HUDEP-2 (cell line): ENCODE measurements around the gene TUBA4A.
"Not testable (repeated sequence)": the region's sequence is repeated elsewhere in the genome, so short reads cannot be mapped to it uniquely, and the experiment has no call there.

Experiments used
- DNase-seq, 76 experiments: peaks; one replicate each; lab custom pipeline; 2025; ENCODE audit not compliant: unreplicated experiment in 76 of 76; lab: John Stamatoyannopoulos, UW

Gene TUBA4A

DNA sequence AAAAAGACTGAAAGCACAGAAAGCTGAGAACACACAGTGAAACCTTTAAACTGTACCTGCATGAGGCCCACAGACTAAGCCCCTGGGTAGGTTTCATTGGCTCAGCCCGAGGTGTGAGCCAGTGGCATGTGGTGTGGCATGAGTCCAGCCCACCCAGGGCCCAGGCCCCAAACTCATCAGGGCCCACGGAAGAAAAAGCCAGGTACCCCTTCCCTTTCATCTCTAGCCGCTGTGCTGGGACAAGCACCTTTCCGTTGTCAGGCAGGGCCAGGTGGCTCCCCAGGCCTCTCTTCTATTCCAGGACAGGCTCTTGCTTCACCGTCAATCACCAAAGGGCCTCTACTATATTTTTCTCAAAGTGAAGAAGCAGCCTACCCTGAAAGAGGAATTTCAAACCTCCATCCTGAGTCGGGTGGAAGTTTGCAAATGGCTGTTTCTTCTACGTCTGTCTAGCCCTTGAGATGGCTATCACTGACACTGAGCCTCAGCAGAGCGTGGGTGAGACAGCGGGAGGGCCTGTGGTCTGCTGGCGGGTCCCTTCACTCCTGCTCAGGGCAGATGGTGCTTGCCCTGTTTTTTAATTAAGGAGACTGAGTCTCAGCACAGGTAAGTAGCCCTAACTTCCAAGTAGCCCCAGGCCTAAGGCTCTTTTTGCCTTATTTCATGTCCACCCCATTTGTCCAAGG lies 34.0 kb upstream of the TUBA4A start:
- peak in 38 of 76 experiments; percentile 8 to 58 (median 26) for DNase-seq

DNA sequence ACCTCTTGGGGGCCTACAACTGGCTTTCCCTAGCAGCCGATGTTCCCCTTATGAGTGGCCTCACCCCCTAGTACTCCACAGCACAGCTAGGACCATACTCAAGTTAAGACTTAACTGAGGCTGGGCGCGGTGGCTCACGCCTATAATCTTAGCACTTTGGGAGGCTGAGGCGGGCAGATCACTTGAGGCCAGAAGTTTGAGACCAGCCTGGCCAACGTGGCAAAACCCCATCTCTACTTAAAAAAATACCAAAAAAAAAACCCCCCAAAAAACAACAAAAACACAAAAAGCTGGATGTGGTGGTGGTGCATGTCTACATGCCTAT lies 33.4 kb upstream of the TUBA4A start:
- DNase-seq, result not testable (repeated sequence)

DNA sequence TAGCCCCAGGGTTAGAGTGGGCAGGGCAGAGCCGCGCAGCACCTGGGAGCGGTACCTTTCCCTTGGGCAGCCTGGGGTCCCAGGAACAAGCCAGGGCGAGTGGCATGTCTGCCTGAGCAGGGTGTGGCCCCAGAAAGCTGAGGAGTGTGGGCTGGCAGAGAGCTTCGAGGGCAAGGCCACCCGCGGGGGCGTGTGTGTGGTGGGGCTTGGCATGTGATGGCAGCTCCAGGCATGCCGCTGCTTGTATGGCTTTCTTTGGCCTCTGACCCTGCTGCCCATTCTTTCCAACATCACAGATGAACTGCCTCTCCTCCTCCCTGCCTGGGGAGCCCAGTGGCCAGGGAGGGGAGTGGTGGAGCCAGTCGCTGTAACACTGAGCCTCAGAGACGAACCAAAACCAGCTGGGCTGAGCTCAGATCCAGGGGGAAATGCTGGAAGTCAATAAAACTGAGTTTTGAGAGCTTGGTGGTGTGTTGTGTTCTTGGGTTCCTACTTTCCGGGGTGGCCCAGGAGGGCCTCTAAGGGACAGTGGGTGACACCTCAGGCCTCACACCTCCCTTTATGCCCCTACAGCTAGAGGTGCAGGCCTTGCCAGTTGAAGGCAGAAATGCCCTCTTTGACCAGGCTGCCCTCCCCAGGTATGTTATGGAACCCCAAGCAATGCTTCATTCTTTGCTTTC lies 32.9 kb upstream of the TUBA4A start:
- peak in 63 of 76 experiments; percentile 6 to 79 (median 48) for DNase-seq

DNA sequence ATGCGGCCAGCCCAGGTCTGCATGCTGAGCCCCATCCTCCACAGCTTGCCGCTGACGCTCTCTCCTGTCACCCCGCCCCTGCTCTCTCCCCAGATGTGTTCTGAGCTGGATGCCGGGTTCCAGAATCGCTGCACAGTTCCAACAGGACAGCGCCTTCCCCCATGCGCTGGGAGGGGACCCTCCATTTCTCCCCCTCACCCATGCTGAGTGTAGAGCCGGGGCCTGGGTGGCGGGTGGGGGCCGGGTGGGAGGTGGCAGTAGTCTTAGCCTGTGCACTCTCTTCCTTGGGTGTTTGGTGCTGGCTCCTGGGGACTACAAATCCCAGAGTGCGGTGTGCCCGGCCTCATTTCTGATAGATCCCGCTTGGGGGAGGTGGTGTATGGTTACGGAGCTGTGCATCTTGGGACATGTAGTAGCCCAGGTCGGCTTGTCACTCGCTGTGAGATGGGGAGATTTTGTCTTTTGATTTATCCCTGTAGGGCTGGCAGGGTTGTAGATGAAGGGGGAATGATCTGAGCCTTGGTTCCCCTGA lies 32.2 kb upstream of the TUBA4A start:
- DNase-seq, result peak in 28 of 76 experiments; percentile 4 to 48 (median 29)

DNA sequence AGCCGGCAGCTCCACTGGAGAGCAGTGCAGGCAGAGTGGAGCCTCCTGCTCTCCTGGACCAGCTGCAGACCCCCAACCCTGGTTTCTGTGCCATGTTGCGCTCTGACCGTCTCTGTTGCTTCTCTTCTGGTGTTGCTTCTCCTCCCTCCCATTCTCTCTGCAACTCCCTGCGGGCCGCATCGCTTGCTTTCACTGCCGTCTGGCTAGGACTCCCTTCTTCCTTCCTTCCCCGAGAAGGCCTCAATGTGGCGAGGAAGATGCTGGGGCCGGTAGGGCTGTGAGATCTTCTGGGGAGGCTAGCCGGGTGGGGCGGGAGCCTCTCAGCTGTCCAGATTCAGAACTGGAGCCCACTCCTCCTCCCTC lies 31.6 kb upstream of the TUBA4A start:
- DNase-seq, result no peak

DNA sequence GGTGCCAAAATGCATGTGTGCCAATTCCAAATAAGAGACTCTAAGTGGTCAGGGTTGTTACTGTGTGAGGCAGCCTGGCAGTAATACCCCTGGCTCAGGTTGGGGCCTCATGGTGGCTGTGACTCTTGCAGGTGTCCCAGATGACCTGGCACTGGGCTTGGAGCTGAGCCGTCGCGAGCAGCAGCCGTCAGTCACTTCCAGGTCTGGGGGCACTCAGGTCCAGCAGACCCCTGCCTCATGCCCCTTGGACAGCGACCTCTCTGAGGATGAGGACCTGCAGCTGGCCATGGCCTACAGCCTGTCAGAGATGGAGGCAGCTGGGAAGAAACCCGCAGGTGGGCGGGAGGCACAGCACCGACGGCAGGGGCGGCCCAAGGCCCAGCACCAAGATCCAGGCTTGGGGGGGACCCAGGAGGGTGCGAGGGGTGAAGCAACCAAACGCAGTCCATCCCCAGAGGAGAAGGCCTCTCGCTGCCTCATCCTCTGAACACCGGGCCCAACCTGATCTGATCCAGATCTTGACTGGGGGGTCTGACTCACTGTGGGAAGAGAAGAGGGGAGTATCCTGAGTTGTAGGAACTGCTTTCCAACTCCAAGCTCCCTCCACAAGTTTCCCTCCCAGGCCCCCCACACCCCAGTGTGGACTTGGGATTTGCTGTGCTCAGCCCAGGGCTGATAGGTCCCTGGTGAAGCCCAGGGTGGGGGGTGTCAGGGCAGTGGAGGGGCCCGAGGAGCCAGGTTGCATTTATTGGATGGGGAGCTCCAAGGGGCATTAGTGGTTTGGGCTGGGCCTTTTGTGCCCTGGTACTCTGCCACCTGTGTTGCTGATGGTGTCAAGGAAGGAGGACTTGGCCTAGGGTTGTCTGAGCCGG lies 31.0 kb upstream of the TUBA4A start:
- no peak for DNase-seq

DNA sequence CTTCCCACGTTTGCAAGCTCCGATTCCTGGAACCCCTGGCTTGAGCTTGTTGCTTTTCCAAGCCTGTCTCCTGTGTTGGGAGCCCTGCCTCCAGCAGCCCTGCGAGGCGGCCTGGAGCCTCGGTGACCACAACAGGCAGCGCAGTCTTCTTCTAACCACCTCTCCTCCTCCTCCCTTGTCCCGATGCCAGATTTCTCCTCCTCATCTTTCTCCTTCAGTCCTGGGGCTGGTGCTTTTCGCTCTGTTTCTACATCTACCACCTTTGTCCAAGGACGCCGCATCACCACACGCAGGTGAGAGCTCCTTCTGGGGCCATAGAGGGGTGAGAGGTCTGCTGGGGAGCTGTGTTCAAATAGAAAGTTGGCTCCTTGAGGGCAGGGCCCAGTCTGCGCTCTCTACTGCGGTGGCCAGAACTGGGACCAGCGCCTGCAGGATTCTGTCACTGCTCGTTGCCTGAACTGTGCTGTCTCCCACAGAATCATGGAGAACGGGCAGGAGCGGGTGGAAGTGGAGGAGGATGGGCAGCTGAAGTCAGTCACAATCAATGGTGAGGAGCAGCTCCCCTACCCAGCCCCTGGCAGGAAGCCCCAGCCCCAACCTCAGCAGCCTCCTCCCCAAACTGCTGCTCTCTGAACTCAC lies 29.3 kb upstream of the TUBA4A start:
- DNase-seq, result no peak

DNA sequence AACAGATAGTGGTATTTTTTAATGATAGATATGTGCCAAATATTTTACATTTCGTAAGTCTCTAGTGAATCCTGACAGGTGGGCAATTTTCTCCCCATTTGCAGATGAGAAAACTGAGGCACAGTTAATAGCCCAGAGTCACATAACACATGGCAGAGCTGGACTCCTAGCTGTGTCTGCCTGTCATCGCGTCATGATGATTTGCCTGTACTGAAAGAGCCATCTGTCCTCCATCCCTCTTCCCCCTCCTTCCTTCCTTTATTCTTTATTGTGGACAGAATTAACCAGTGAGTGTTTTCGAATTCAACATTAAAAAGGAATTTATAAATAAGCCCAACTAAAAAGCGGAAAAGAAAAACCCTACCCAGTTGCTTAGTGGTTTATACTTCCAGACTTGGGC lies 28.7 kb upstream of the TUBA4A start:
- no peak for DNase-seq

DNA sequence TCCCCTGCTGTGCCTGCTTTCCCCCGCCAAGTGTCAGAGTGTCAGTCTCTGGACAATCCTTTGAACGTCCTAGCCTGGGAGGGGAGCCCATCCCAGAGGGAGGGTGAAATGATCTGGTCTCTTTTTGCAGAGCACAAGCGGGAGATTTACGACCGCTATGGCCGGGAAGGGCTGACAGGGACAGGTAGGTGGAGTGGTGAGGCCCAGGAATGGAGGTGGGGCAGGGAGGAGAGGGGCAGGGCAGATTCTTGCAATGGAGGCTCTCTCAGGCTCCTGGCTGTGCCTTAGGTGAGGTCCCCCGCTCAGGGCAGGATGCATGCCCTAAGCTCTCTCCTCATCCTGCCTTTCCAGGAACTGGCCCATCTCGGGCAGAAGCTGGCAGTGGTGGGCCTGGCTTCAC lies 27.9 kb upstream of the TUBA4A start:
- DNase-seq, result no peak

DNA sequence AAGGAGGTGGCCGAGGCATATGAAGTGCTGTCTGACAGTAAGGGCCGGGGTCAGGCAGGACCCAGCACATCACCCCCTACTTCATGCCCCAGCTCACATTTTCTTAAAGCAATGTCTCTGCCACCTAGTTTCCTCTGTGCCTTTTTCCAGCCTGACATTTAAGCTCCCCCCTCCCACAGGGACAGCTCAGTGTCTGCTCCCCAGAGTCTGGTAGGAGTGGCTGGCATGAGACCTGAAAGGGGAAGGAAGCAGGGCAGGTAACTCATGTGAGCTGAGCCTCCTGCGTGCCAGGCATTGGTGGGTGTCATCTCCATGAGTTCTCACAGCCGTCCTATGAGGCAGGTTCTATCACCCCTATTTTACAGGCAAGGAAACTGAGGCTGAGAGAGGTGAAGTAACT lies 26.9 kb upstream of the TUBA4A start:
- DNase-seq, result no peak

DNA sequence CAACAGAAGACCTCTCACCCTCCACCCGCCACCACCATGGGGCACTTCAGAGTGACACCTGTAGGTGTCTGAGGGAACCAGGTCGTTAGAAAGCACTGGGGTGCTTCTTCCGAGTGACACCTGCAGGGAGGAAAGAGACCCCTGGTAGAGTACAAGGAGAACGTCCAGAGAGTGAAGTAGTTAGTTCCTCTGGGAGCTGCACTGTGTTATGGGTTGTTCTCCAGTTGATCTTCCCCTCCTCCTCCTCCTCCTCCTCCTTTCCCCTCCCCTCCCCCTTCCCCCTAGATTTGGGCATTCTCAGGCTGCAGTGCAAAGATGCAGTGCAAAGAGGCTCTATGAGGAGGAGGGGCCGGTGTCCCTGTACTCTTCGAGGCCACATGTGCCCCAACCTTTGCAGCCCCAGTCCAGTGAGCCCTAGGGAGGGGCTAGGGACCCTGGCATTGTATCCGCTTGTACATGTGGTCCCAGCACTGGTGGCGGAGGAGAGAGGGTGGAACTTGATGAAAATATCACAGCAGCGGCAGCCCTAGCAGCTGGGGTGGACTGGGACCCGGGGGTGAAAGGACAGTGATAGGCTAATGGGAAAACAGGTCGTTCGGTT lies 26.3 kb upstream of the TUBA4A start:
- DNase-seq, result peak in 14 of 76 experiments; percentile 9 to 57 (median 40)

DNA sequence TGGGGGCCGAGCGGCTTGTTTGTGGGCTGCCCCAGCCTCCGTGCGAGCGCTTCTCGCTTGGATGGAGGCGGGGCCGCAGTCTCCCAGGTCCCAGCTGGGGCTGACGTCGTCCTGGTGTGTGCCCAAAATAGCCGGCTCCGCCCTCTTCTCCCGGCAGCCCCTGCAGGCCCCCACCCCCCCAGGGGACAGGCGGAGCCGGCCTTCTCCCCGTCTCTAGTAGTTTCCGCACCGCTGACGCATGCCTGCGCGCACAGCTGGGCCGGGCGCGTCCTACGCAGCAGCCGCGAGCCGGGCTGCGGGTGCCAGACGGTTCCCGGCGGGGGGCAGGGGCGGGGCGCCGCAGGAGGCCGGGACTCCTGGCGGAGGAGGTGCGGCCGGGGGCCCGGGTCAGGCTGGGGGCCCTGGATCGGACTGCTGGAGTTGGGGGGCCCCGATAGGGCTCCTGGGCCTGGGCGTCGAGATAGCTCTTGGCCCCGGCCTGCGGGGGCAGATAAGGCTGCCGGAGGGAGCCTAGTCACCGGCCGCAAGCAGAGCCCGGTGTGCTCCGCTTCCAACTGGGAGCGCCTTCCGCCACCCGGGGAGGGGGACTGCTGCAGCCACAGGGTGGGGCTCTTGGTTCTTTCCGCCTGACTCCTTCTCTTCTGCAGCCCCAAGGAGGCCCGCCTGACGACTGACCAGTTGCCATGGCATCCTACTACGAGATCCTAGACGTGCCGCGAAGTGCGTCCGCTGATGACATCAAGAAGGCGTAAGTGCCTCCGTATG lies 25.6 kb upstream of the TUBA4A start, which contains the start of gene DNAJB2:
Gene DNAJB2, plus strand, starts transcription at position 216 of the 765 bp plus-strand sequence. Its CDS starts 468 bp downstream, at position 684.
- DNase-seq, result peak in 75 of 76 experiments; percentile 80 to 100 (median 99)

DNA sequence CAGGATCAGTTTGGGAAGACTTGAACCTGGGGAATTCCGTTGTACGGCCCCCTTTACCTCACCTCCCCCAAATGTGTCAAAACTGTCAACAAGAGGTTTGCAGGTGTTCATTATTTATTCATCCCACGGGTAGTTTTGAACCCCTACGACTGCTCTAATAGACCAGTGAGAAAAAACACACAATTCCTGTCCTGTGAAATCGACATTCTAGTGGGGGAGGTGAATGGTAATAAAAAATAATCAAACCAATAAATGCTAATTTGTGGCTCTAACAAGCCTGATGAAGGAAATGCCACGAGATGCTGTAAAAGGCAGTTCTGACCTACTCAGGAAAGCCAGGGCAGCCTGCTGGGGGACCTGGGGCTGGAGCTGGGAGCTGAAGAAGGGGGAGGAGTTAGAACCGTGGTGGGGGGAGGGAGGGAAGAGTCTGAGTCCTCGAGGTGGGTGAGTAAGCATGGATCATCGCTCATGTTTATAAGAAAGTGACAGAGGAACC lies 25.0 kb upstream of the TUBA4A start:
- DNase-seq, result no peak

DNA sequence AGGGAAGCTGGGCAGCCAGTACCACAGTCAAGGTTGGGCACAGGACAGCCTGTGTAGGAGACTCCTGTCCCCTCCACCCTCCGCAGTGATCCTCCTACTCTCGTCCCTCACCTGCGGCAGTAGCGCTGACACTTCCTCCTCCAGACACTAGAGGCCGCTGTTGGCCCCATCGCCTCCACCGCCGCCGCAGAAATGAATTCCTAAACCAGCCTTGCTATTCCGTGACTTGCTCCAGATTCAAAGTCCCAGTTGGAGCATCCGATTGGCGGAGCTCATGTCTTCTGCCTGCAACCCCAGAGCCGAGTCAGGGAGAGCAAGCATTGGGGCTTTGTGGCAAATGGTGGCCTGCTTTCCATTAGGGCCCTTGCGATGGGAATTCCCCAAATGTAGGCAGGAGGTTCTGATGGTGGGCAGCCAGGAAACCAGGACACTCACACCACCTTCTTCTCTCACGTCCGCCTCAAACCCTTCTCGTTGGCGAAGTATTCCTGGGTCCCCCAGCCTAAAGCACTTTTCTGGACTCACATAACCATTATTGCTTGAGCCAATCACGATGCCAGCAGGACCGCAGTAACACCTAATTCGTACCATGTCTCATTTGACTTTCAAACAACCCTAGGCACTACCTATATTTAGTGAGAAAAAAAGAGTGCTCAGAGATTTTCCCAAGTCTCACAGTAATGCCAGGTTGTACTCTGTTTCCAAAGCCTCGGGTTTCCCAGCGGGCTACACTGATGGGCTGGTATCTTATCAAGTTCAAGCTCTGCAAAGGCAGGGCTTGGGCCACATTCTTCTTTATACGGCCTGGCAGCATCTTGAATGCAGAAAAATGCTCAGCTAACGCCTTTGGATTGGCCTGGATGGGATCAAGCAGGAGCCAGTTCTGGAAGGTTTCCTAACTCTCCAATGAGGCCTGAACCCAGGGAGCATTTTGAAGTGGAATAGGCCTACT lies 24.3 kb upstream of the TUBA4A start:
- DNase-seq, result peak in 64 of 76 experiments; percentile 4 to 76 (median 48)

DNA sequence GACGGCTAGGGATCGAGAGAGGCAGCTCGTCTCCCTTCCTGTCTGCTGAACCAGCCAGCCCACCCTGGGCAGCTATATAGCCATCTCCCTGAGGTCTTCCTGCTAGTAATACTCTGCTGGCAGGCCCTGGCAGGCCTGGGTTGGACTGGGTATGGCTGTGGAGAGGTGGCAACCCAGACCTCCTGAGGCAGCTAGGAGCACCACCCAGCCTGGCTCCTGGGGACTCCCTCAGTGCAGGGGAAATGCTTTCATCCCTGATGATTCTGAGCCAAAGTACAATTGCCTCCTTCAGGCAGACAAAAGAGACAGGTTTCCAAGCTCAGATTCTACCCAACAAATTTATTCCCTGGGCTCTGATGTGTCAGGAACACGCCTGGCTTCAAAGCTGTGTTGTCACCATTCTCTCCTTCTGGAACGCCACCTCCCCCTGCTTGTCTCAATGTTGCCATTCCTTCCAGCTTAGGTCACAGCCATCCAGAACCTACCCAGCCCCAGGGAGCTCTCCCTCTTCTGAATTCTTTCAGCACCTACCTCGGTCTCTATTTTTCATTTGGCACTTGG lies 20.7 kb upstream of the TUBA4A start:
- no peak for DNase-seq

DNA sequence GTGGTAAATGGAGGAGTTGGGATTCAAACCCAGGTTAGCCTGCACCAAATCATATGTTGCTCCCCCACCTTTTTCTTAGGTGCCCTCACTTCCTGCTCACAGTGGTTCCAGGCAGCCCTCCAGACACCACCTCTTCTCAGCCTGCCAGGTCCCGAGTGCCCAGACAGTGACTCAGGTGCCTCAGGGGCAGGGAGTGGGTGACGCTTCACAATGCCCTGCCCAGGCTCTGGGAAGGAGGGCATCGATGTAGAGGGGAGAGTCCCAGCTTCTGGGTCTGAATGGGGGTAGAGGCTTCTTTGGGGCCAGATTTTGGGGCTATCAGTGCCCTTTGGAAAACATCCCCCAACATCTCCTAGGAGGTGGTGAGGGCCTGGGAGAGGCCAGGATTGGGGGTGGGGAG lies 20.2 kb upstream of the TUBA4A start:
- DNase-seq, result no peak

DNA sequence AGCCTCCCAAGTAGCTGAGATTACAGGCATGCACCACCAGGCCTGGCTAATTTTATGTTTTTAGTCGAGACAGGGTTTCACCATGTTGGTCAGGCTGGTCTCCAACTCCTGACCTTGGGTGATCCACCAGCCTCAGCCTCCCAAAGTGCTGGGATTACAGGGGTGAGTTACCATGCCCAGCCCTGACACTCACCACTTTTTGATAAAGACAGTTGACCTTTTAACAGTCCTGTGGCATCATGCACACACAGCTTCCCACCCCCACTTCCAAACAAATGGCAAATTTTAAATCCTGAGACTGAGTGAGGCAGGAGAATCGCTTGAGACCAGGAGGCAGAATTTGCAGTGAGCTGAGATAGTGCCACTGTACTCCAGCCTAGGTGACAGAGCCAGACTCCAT lies 19.3 kb upstream of the TUBA4A start:
- DNase-seq, result peak in 13 of 76 experiments; percentile 10 to 51 (median 23)

DNA sequence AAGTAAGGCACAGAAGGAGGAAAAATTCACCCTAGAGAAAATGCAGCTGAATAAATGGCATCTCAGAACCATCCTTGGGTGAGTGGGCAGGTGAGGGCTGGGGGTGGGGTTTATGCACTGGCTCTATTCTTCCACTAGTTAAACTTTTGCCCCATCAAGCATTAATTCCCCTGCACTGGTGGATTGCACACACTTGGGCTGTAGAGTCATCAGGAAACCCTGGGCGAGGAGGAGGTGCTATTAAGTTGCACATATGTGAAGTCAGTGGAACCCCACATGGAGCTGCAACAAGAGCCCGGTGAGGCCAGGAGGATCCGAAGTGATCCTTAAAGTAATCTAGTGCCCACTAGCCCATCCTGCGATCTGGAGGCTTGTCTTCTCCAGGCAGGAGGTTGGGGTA lies 18.6 kb upstream of the TUBA4A start:
- DNase-seq, result no peak
